ENCODE measurements around the gene ATXN1. TPM values are rescaled to one million over a fixed set of nuclear protein-coding genes. Genes with fewer than 3 reads are reported as not detected.
A peak's percentile ranks its signal among the peaks of the same experiment; 100 is the strongest.
"Not testable (repeated sequence)": the region's sequence is repeated elsewhere in the genome, so short reads cannot be mapped to it uniquely, and the experiment has no call there.

The ATXN1 gene
- total RNA-seq, 2 donors from 2014 or later = 21.6 to 25.4 TPM

DNA sequence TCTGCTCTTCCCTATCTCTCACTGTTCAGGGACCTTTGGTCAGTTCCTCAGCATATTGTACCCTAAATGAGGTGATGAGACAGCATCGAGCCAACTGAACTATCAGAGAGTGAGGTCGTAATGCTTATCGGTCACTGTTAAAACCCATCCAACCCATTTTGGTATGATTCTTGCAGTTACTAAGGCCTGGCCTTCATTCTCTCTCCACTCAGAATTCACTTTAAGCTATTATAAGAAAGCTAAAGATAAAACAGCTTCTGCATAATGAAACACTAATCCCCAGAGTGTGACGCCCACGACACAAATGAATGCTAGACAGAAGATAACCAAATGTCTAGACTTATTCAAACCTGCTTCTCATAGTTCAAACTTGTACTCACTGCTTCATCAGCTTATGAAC is 347.1 kb downstream of the ATXN1 start:
- peak; percentile 39 to 71 for ATAC-seq
- H3K27ac Mint-ChIP-seq = peak overlapping the region; percentile 74 to 91
- H3K9me3 Mint-ChIP-seq = no peaks in the 10 kb centered on the region
- H3K36me3 Mint-ChIP-seq = no peaks in the 10 kb centered on the region
- DNase-seq (ENCODE audit: low spot score in 2 of 2) = no peak

DNA sequence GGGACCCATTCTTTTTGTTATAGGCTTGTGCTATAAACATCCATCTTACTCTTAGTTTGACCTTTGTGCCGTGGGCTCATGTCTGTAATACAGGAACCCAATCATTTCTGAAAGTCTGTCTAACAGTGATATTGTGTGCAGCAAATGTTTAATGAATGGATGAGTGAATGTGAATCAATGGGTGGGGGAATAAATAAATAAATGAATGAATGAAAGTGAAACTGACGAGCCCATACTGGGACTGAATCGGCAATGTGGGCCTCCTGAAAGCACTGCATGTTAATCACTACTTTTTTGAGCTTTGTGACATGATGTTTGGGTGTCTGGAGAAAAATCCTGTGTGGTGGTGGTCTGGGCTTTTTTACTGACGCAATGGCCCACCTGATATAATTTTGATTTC is 347.9 kb downstream of the ATXN1 start:
- H3K9me3 Mint-ChIP-seq = no peaks in the 10 kb centered on the region
- DNase-seq (ENCODE audit: low spot score in 2 of 2) (no peak), ATAC-seq (peak; percentile 66 to 75)

DNA sequence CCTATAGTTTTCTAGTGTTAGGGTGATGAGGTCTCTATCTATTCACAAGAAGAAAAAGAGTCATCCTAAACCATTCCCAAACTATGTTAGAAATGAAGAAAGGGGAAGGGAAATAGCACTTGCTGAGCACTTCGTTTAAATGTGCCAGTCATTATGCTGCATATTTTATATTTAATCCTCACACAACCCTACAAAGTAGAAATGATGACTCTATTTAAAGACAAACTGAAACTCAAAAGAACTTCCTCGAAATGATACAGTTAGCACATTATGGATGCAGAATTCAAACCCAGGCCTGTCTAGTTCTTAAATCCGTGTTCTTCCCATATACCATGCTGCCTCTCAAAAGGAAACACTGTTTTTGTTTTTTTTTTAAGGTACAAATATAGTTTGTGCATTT is 348.3 kb downstream of the ATXN1 start:
- H3K27ac Mint-ChIP-seq = peak overlapping the region in 1 of 2 donors; percentile 91
- peak; percentile 11 to 27 for ATAC-seq
- DNase-seq (ENCODE audit: low spot score in 2 of 2) = no peak
- no peaks in the 10 kb centered on the region for H3K9me3 Mint-ChIP-seq
- H3K36me3 Mint-ChIP-seq = no peaks in the 10 kb centered on the region

More for the DNA sequence above, 347.9 kb downstream of the ATXN1 start:
- peak overlapping the region; percentile 46 to 91 for H3K27ac Mint-ChIP-seq
- no peaks in the 10 kb centered on the region for H3K36me3 Mint-ChIP-seq

DNA sequence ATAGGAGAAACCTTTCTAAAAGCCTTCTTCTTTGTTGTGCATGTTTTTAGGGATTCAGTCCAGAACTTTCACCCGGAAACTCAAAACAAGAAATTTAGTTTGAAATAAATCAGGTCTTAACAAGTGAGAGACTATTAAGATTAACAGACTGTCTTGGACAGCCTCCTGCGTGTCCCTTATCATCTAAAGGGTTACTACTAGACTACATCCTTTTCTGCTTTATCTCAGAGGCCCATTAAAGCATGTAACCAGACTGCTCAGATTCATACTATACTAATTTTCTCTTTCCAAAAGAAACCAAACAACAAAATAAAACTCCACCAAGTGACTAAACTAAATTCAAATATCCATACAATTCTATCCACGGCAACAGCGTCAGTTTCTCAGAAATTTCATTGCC is 349.1 kb downstream of the ATXN1 start:
- Mint-ChIP-seq H3K27ac (no peak overlapping the region), H3K36me3 (no peaks in the 10 kb centered on the region), H3K9me3 (no peaks in the 10 kb centered on the region)
- ATAC-seq (no peak), DNase-seq (ENCODE audit: low spot score in 2 of 2) (no peak)

DNA sequence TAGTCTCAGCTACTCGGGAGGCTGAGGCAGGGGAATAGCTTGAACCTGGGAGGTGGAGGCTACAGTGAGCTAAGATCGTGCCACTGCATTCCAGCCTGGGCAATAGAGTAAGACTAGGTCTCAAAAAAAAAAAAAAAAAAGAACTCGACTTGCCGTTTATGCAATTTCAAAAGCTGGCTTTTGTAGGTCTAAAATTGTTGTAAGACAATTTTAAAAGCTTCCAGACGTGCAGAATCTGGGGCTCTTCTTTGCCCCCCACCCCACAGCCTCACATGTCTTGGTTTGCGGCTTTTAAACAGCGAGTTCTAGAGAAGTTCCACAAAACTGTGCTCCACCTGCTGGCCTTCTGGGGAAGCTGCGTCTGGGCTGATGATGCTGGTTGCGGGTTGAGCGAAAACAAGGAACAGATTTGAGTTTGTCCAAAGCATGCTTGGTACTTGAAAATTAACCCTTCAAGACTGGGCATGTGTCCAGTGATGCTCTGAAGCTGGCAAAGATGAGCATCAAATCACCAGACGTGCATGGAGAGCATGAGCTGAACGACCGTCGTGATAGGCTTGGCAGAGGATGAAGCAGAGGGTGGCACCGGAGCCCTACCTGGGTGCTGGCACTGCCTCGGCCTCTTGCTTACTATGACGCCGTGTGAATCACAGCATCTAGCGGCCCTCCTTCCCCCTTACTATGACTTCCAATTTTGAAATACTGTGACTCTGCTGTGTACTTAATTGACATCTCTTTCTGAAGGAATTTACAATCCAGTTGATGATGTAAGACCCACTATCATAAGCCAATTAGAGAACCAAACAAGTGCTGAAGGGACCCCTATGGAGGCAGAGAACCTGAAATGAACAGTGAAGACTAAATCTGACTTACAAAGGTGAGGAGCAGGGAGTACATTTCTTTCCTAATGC is 351.5 kb downstream of the ATXN1 start:
- ATAC-seq (peak; percentile 42 to 46), DNase-seq (ENCODE audit: low spot score in 2 of 2) (peak in 1 of 2 donors; percentile 40)
- Mint-ChIP-seq H3K9me3 (no peaks in the 10 kb centered on the region), H3K27ac (peak overlapping the region in 1 of 2 donors; percentile 19), H3K36me3 (no peaks in the 10 kb centered on the region)

DNA sequence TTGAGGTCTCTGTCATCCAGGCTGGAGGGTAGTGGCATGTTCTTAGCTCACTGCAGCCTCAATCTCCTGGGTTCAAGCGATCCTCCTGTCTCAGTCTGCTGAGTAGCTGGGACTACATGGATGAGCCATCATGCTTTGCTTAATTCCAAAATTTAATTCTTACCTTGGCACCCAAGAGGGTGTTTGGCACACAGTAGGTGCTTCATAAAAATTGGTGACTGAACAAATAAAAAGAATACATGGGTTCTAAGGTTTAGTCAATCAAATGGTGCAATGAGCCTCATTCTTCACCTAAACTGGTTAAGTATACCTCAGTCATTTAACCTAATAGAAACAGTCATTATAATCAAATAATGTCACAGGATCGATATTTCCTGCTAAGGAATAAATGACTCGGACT is 352.5 kb downstream of the ATXN1 start:
- H3K9me3 Mint-ChIP-seq = no peaks in the 10 kb centered on the region
- no peak overlapping the region for H3K27ac Mint-ChIP-seq
- ATAC-seq = no peak
- DNase-seq (ENCODE audit: low spot score in 2 of 2) = no peak
- H3K36me3 Mint-ChIP-seq = no peaks in the 10 kb centered on the region

DNA sequence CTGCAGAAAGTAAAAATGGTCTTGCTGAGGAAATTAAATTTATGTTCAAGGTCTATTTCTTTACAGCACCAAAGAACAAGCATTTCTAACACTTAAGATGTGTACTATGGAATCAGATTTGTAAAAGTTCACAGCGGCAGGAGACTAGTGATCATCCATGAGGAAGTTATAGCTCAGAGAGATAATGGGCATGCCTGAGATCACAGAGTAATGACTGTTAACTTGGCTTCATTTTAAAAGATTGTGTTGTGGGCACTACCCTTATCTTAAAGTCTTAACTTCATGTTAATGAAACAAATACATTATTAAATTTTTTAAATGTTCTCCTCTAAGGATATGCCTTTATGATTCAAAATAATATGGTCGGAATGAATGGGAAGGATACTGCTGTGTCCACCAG is 354.3 kb downstream of the ATXN1 start:
- H3K36me3 Mint-ChIP-seq = peaks cover 0 to 5% of the 10 kb centered on the region in 2 donors
- DNase-seq (ENCODE audit: low spot score in 2 of 2) = no peak
- no peak overlapping the region for H3K27ac Mint-ChIP-seq
- H3K9me3 Mint-ChIP-seq = no peaks in the 10 kb centered on the region
- no peak for ATAC-seq

DNA sequence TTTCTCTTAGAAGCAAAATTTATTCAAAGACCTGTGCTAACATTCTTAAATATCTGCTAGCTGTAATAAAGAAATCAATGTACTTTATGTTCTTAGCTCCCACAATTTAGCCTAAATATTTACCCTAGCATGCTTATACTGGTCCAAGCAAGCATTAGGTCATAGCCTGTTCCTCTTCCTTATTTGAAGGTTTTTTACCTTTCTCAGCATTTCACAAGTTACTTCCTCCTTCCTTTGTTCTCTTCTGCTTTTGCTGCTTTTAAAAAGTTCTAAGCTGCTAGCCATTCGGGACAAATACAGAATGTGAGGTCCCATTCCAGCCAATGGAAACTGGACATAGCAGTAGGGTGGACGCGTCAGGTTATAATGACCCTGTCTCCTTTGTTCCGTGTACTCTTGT is 354.7 kb downstream of the ATXN1 start:
- H3K9me3 Mint-ChIP-seq; H3K36me3 Mint-ChIP-seq; ATAC-seq; H3K27ac Mint-ChIP-seq; DNase-seq (ENCODE audit: low spot score in 2 of 2): not testable (repeated sequence)

DNA sequence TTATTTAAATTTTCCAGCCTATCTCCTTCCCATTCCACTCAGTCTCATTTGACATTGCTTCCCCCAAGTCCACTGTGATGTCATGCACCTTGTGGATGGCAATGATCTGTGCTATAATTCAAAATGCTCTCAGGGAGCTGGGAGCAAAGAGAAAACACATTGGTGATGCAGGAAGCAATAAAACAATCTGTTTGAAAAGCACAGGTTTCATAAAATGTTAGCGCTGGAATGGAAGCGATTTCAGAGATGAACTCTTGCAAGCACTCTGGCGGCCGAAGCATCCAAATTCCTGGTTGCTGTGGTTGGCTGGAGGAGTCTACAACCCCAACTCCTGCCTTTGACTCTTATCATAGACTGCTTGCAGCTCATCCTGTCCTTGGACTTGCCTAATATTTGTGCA is 355.9 kb downstream of the ATXN1 start:
- Mint-ChIP-seq H3K27ac (no peak overlapping the region), H3K36me3 (peaks cover 0 to 12% of the 10 kb centered on the region in 2 donors), H3K9me3 (no peaks in the 10 kb centered on the region)
- no peak for DNase-seq (ENCODE audit: low spot score in 2 of 2)
- ATAC-seq = no peak

DNA sequence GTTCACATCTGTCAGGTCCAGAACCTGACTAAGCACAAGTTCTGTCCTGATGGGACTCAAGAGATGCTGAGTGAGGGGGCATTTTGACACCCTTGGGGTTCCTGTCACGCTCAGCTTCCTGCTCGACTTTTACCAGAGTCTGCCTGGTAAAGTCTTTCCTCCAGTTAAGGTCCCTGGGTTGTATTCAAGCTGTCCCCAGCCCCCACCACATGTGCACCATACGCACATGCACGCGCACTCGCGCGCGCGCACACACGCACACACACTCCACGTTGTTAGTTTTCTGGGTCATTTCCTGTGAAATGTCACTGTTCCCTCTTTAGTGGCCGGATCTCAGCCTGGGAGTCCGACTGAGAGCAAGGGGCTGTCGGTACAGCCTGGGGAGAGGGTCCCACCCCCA is 356.8 kb downstream of the ATXN1 start:
- H3K36me3 Mint-ChIP-seq = peaks cover 0 to 12% of the 10 kb centered on the region in 2 donors
- H3K9me3 Mint-ChIP-seq = no peaks in the 10 kb centered on the region
- DNase-seq (ENCODE audit: low spot score in 2 of 2) (no peak), ATAC-seq (no peak)
- H3K27ac Mint-ChIP-seq = peak overlapping the region in 1 of 2 donors; percentile 45

DNA sequence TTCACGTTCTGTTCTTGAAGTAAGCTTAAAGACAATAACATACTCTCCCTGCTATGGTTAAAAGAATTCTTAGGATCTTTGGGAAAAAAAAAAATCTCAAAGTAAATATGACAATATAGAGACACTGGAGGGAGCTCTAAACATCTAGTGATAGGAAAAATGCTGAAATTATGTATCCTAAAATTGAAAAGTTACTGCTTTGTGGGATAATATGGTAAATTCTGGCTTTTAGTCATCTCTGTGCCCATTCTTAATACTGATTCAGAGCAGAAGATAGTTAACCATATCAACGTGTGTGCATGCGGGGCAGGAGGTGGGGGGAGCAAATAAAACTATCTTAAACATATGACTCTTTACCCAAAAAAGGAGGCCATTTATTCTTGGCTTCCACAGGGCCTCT is 357.4 kb downstream of the ATXN1 start:
- DNase-seq (ENCODE audit: low spot score in 2 of 2) = no peak
- ATAC-seq = peak in 1 of 2 donors; percentile 48
- H3K27ac Mint-ChIP-seq = no peak overlapping the region
- peaks cover 0 to 12% of the 10 kb centered on the region in 2 donors for H3K36me3 Mint-ChIP-seq
- no peaks in the 10 kb centered on the region for H3K9me3 Mint-ChIP-seq

DNA sequence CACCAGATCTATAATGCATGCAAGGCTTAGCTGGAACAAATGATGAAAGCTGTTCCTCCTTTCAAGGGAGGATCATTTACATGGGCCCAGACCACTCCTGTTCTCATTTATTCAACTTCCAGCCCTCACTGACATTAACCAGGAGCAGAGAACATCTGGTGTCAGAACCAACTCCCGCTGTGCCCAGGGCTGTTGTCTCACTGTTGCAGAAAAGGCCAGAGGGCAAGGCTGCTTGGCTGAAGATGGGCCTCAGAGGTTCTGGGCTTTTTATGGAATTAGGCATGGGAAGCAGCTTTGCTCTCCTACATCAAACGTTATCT is 358.7 kb downstream of the ATXN1 start:
- Mint-ChIP-seq H3K9me3 (no peaks in the 10 kb centered on the region), H3K27ac (no peak overlapping the region), H3K36me3 (peaks cover 0 to 12% of the 10 kb centered on the region in 2 donors)
- DNase-seq (ENCODE audit: low spot score in 2 of 2) (no peak), ATAC-seq (no peak)

DNA sequence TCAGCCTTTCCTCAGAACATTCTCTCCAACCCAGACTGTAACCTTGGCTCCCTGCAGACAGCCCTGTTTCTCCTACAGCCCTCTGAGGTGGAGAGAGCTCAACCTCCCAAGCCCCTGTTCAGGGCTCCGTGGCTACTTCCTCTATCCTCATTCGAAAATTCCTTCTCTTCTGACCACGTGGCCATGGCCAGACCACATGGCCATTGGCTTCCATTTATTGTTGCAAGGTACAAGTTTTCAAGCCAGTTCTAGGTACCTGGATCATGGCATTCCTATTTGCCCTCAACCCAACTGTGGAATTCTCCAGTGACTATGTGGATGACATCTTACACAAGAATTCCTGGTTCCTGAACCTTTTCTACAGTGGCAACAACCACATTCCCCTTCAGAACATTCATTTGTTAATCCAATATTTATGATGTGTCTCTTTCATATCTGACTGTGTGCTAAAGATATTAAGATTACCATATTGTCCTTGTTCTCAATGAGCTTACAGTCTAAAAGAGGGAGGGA is 361.0 kb downstream of the ATXN1 start:
- Mint-ChIP-seq H3K27ac (no peak overlapping the region), H3K9me3 (no peaks in the 10 kb centered on the region), H3K36me3 (peaks cover 0 to 12% of the 10 kb centered on the region in 2 donors)
- DNase-seq (ENCODE audit: low spot score in 2 of 2) (no peak), ATAC-seq (no peak)

DNA sequence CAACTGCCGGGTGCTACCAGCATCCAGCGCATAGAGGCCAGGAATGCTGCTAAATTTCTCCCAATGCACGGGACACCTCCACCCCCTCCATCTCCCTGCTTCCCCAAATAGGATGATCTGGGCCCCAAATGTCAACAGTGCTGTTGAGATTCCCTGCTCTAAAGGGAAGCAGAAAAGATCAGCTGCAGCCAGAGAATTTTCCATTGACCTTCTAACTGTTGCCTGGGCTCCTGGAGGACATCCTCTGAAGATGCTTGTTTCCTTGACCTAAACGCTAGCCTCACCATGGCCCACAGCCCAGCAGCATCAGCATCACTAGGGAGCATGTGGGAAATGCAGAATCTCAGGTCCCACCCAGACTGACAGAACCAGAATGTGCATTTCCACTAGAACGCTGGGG is 361.6 kb downstream of the ATXN1 start:
- Mint-ChIP-seq H3K36me3 (peaks cover 0 to 12% of the 10 kb centered on the region in 2 donors), H3K9me3 (no peaks in the 10 kb centered on the region), H3K27ac (no peak overlapping the region)
- ATAC-seq (no peak), DNase-seq (ENCODE audit: low spot score in 2 of 2) (no peak)

DNA sequence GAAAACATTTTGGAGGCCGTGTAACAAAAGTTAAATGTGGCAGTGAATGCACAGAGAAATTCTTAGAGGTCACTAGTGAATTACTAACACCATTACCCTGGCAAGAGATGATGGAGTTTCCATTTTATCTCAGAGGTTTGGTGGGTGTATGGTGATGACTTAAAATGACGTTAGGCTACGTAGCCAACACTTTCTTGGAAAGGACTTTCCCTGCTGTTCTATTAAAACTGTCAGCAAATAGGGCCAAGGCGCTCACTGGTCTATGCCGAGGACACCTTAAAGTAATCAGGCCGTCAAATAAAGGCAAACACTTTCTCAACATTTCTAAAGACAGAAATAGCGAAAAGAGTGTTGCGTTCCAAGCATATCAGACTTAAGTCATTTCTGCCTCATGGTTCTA is 362.1 kb downstream of the ATXN1 start:
- no peak for DNase-seq (ENCODE audit: low spot score in 2 of 2)
- Mint-ChIP-seq H3K9me3 (no peaks in the 10 kb centered on the region), H3K27ac (no peak overlapping the region), H3K36me3 (peaks cover 0 to 12% of the 10 kb centered on the region in 2 donors)
- no peak for ATAC-seq

DNA sequence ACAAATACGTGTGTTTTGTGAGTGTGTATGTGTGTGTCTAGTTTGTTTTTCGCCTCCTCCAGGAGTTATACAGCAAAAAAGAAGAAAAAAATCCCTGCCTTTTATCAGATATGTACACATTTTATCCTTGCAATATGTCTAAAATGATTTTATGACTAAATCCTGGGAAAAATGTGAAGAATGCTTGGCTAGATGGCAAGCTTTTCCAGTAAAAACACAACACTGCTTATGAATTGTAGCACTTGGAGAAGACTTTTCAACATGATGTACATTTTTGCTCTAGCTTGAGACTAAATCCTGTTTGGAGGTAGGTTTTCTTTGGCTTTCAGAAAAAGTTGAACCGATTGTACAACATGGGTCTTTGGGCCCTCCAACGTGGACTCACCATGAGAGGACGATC is 362.7 kb downstream of the ATXN1 start:
- no peak for ATAC-seq
- H3K9me3 Mint-ChIP-seq = no peaks in the 10 kb centered on the region
- DNase-seq (ENCODE audit: low spot score in 2 of 2) = no peak
- H3K36me3 Mint-ChIP-seq = peaks cover 0 to 12% of the 10 kb centered on the region in 2 donors
- H3K27ac Mint-ChIP-seq = no peak overlapping the region

DNA sequence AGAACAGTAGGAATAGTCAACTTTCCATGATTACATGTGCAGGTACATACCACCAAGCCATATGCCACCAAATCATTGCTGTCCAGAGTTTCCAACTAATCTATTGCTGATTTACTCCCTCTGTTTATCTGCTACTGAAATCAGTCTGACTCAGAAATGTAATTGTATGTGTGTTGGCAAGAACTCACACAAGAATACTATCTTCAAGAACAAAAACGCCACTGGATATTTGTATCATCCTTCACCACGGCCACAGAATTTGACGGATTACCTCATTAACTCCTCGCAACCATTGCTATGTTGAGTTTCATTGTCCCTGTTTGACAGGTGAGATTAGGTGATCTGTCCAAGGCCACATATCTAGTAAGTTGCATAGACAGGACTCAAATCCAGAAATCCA is 363.6 kb downstream of the ATXN1 start:
- Mint-ChIP-seq H3K36me3 (peaks cover 0 to 12% of the 10 kb centered on the region in 2 donors), H3K9me3 (no peaks in the 10 kb centered on the region), H3K27ac (no peak overlapping the region)
- ATAC-seq = peak in 1 of 2 donors; percentile 32
- DNase-seq (ENCODE audit: low spot score in 2 of 2) = no peak
